ENCODE measurements around the gene POU6F2.

DNA sequence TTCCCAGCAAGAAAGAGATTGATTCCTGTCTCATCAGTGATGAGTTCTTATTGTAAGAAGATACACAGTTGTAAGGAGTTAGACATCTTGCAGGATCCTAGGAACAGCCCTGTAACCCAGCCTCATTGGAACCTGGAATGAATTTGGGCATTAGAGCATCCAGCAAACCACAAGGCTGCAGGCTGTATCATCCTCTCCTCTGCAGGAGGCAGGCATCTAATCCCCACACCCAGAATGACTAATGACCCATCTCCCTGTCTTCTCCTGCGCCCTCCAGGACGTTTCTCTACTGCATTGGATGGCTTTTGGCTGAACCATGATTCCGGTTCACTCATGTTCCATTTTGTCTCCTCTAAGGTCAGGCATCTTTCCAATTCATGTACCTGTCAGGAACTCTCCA lies 233.9 kb downstream of the POU6F2 start:
- TF ChIP-seq, protein P1, sequence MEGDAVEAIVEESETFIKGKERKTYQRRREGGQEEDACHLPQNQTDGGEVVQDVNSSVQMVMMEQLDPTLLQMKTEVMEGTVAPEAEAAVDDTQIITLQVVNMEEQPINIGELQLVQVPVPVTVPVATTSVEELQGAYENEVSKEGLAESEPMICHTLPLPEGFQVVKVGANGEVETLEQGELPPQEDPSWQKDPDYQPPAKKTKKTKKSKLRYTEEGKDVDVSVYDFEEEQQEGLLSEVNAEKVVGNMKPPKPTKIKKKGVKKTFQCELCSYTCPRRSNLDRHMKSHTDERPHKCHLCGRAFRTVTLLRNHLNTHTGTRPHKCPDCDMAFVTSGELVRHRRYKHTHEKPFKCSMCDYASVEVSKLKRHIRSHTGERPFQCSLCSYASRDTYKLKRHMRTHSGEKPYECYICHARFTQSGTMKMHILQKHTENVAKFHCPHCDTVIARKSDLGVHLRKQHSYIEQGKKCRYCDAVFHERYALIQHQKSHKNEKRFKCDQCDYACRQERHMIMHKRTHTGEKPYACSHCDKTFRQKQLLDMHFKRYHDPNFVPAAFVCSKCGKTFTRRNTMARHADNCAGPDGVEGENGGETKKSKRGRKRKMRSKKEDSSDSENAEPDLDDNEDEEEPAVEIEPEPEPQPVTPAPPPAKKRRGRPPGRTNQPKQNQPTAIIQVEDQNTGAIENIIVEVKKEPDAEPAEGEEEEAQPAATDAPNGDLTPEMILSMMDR (conservative IDR thresholded peaks at IDR 0.05; ENCODE audit: low read depth, low read length) = no peak
- TF ChIP-seq EZH2 (IDR thresholded peaks at IDR 0.05; ENCODE audit: low read length, unreplicated experiment) = no peak

All from PC-3 (cell line).